GM19193 (cell line): Measurements from ENCODE around the gene NR1H2.
A peak's percentile ranks its signal among the peaks of the same experiment; 100 is the strongest.

Experiments used
- POLR2A ChIP-seq: IDR thresholded peaks from 4 replicates; pipeline ENCODE4 v1.6.1; 2011; ENCODE audit not compliant: insufficient read depth, insufficient read length; ENCODE audit errors: extremely low read depth

NR1H2 gene

DNA sequence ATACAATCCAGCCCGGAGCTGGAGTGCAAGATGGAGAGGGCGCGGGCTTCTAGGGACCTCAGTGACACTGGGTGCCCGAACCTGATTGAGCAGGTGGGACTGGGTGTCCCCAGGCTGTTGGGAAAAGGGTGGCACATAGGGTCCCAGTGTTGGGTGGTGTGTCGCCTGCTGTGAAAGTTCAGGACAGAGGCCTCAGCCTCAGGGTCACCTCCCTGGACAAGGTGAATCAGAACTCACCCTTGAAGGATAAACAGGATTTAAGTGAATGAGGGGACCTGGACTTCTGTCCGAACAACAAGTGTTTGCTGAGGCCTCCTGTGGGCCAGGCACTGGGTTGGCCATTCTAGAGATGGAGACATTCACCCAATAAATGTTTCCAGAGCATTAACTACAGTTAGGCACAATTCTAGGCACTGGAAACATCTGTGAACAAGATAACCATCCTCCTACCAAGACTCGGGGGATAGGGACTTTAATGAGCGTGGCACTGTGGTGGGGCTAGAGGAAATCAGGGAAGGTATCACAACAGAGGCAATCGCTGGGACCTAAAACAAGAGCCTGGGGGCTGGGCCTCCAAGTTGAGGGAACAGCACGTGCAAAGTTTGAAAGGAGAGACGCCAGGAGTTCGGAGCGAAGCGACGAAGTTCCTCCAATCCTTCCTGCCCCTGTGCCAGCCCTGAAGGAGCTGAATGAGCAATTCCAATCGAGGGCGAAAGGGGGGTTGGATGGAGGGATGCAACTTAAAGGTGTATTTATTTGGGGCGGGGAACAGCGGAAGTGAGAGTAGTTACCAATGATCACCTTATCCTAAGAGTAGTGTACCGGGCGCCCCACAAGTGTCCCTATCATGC is 7.0 kb downstream of the NR1H2 start:
- no peak for TF ChIP-seq POLR2A

GRCh38 chr19:50383852-50384684 is 7.8 kb downstream of the NR1H2 start, which contains the start of gene POLD1:
TSS of gene POLD1 (plus strand) at chr19:50384347. CDS start at chr19:50398852, 14,505 bp downstream.
- TF ChIP-seq POLR2A: peak; percentile 68

GRCh38 chr19:50384685-50385535 is 8.7 kb downstream of the NR1H2 start:
- no peak for TF ChIP-seq POLR2A

GRCh38 chr19:50387176-50387867 is 11.1 kb downstream of the NR1H2 start:
- TF ChIP-seq POLR2A: no peak

DNA sequence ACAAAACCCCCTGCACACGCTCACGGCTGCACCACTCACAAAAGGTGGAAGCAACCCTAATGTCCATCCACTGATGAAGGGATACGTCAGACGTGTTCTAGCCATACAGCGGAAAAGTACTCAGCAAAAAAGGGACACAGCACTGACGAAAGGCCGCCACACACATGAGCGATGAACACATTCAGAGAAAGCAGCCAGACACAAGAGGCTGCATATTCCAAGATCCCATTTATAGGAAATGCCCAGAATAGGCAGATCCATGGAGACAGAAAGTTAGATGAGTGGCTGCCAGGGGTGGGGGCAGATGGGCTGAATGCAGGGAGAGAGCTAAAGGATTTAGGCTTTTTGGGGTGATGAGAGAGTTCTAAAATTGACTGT is 11.6 kb downstream of the NR1H2 start:
- no peak for TF ChIP-seq POLR2A

- no peak for TF ChIP-seq POLR2A
These were observed 16.5 kb downstream of the NR1H2 start for GRCh38 chr19:50392759-50393158.

GRCh38 chr19:50393589-50393988 is 17.3 kb downstream of the NR1H2 start:
- no peak for TF ChIP-seq POLR2A

GRCh38 chr19:50394017-50394416 is 17.8 kb downstream of the NR1H2 start:
- no peak for TF ChIP-seq POLR2A

DNA sequence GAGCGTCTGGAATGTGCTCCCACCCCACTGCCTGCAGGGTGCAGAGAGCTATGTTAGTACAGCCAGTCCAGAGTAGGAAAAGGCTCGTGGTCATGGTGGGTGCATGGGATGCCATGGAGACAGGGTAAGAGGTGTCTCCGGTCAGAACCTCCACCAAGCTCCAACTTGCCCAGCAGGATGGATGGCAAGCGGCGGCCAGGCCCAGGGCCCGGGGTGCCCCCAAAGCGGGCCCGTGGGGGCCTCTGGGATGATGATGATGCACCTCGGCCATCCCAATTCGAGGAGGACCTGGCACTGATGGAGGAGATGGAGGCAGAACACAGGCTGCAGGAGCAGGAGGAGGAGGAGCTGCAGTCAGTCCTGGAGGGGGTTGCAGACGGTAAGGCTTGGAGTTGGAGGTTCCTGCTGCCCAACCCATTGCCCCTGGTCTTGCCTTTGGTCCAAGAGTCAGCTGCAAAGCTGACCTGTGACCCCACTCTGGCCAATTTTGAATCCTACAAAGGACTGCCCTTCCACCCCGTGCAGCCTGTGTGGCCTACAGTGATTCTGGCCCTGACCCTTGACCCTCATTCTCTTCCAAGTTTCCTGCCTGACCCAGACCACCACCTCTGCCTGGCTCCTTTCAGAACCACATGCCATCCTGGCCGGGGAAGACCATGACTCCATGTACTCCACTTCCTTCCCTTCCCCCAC is 22.6 kb downstream of the NR1H2 start:
- no peak for TF ChIP-seq POLR2A

- TF ChIP-seq POLR2A: no peak
These were observed 23.1 kb downstream of the NR1H2 start for GRCh38 chr19:50399368-50399745.

DNA sequence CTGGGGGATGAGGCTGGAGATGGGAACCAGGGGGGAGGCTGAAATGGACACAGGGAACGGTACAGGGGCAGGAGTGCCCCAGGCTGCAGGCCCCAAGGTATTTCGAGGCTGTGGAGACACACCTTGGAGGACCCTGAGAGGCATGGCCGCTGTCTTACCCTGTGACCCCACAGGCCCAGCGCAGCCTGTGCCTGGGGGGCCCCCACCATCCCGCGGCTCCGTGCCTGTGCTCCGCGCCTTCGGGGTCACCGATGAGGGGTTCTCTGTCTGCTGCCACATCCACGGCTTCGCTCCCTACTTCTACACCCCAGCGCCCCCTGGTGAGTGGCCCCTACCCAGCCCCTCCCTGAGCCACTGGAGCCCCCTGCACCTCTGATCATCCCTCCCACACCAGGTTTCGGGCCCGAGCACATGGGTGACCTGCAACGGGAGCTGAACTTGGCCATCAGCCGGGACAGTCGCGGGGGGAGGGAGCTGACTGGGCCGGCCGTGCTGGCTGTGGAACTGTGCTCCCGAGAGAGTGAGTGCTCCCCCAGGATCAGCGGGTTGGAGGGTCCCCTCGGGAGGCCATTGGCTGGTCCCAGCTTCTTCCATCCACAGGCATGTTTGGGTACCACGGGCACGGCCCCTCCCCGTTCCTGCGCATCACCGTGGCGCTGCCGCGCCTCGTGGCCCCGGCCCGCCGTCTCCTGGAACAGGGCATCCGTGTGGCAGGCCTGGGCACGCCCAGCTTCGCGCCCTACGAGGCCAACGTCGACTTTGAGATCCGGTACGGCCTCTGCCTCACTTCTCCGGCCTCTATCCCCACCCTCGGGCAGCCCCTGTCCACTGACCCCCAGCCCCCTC is 25.6 kb downstream of the NR1H2 start:
- TF ChIP-seq POLR2A: no peak

GRCh38 chr19:50402544-50403301 is 26.5 kb downstream of the NR1H2 start:
- no peak for TF ChIP-seq POLR2A
